Spleen (tissue), 7 donors: ENCODE measurements around the gene ENOX1.

Source experiments
- CTCF ChIP-seq, 11 experiments: fragments of 200-600 bp in 7 of 11; fragments of 450-650 bp in 4 of 11; sonication (generic) in 4 of 11; IDR thresholded peaks in 8 of 11; conservative IDR thresholded peaks in 3 of 11; 1 replicate in 7 of 11; 2 replicates in 4 of 11; pipeline versions ENCODE4 v1.4.0 to v1.8.0; 2016 to 2021; ENCODE audit warnings: antibody characterized with exemption in 11 of 11, inconsistent platforms in 4 of 11, mild to moderate bottlenecking in 1 of 11
- POLR2A ChIP-seq, 3 donors: fragments of 450-650 bp; IDR thresholded peaks; one replicate each; pipeline ENCODE4 v1.5.1; 2017; ENCODE audit warnings: antibody characterized with exemption in 3 of 3, mild to moderate bottlenecking in 1 of 3
- POLR2AphosphoS5 ChIP-seq, 3 donors: sonication (generic); formaldehyde crosslinking; IDR thresholded peaks; one replicate each; pipeline ENCODE4 v1.5.1; 2017; ENCODE audit warnings: antibody characterized with exemption in 3 of 3
- donor health status: DM: no; HTN: no; CAD: no; lungs with moderate emphysema.
- donor health status: DM: no; HTN: no; CAD: no.
- donor health status: DM: no; HTN: no; CAD: no.

- TF ChIP-seq CTCF (IDR thresholded peaks at IDR 0.05 in 8 of 11, conservative IDR thresholded peaks at IDR 0.05 in 3 of 11) (no peak), POLR2A (IDR thresholded peaks at IDR 0.05) (no peak), POLR2AphosphoS5 (IDR thresholded peaks at IDR 0.05) (no peak)
Measured at GRCh38 chr13:43368003-43368402, 418.8 kb downstream of the ENOX1 start.
